HG02642 (cell line): ENCODE results near the gene KL.
A peak's percentile ranks its signal among the peaks of the same experiment; 100 is the strongest.

ENCODE experiments used
- ATAC-seq: cut with Tn5 transposase; IDR thresholded peaks from one replicate; pipeline ENCODE4 v1.9.1; 2021; ENCODE audit warnings: mild to moderate bottlenecking; ENCODE audit not compliant: unreplicated experiment, poor library complexity

Gene KL

DNA sequence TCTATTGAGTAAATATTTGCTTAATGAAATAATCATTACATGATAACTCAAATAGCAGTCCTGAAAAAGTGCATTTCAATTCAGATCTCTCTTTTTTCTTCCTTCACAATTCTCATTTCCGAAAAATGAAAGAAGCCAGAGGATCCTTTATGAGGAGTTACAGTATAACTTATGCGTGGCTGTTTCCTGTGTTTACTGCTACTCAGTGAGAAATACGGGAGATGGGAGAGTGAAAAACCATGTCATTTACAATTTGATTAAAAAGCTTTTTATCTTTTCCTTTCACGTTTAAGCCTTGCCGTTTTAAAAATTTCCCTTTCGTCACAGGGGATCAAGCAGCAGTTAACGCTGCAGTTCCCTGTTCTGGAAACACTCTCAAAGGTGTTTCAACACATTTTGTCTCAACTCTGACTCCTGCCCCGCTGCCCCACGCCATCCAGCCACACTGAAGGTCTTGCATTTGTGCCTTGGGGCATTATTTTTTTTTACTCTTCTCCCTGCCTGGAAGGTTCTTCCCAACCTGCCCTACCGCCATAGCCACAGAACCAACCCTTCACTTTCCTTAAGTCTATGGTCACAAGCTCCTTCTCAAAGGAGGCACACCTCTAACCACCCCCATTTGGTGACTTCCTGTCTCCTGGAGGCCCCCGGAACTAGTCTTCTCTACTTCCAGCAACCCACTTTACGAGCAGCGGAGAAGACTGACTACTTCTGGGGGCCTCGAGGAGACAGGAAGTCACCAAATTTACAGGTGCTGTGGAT is 17.0 kb downstream of the KL start:
- peak; percentile 93 for ATAC-seq

DNA sequence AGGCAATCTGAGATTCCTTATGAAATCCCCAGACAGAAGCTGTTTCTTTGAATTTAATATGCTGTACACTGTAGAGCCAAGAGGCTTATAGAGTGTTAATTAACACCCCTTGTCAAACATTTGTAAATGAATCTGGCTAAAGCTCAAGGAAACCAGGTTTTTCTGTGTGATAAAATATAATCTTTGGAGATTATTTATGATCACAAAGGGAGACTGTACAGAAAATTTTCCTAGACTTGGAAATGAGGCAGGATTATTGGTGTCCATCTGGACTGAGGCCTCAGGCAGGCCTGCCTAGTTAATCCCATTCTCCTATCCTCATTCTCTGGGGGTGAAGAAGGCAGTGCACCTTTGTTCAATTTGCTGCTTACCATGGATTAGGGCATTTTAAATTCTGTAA is 17.8 kb downstream of the KL start:
- no peak for ATAC-seq

DNA sequence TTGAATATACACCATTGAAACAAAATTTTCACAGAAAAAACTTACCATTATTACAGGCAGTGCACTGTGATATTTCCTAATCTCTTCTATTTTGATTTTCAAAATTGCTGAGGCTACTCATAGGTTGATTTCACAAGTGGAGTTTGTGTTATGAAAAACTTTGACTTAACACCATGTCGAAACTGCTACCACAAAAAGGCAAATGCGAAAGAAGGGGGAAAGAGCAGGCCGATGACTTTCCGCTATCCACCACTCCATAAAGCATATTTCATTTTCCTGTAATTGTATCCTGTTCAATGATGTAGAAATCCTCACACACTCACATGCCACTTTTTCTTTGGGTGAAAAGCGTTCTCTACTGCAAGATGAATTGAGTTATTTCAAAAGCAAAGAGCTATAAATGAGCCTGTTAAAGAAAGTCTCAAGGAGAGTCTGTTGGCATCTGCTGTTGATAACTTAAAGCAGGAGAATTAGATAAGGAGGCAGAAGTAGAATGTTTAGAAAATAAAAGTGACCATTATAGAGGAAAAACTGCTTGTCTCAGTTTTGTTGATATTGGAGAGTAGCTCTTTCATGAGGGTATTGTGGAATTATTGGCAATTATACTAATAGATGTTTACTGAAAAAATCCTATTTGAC is 18.8 kb downstream of the KL start:
- ATAC-seq = no peak

DNA sequence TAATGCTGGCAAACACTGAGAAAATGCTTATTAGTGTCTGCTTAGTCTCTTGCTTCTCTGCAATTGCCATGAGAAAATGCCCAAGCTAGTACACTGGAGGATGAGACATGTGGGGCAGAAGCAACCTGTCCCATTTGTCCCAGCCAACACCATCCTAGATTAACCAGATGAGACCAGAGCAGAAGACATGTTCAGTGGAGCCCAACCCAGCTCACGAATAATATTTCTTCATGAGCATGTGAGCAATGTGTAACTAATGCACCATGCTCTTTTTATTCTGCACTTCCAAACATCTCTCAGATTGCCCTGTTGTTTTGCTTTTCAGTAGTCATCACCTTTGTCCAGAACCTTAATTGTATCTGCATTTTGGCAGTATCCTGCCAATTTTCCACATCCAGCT is 21.4 kb downstream of the KL start:
- ATAC-seq = no peak

DNA sequence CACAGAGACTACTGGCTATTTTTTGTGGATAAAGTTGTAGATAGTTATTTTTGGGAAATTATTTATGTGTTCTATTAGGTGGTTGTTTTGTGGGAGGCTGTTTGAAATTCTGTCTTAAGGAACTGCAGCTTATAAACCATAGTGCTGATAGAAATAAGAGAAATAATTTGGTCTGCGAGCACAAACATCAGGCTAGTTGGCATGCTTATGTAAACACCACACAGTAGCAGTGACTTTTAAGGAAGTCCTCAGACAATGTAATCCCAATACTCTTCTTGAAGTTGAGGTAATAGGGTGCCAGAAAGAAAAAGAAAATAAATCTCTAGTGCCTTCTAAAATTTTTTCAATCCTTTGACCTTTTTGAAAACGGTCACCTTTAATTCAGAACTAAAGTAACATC is 23.9 kb downstream of the KL start:
- ATAC-seq = no peak

DNA sequence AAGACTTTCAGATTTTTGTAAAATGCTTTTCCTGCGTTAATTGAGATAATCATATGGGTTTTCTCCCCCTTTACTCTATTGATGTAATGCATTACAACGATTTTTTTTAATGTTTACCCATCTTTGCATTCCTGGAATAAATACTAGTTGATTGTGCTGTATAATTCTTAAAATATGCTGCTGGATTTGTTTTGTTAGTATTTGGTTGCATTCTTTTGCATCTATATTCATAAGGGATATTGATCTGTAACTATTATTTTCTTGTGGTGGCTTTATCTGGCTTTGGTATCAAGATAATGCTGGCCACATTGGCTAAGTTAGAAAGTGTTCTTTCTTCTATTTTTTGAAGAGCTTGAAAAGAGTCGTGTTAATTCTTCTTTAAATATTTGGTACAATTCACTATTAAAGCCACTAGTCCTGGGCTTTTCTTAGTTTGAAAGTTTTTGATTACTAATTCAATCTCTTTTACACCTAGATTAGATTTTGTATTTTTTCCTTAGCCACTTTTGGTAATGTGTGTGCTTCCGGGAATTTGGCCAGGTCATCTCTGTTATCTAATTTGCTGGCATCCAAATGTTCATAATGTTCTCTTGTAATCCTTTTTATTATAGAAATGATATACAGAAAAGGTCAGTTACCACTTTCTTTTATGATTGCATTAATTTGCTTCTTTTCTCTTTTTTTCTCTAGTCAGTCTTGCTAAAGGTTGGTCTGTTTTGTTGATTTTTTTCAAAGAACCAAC is 29.8 kb downstream of the KL start:
- ATAC-seq = no peak

DNA sequence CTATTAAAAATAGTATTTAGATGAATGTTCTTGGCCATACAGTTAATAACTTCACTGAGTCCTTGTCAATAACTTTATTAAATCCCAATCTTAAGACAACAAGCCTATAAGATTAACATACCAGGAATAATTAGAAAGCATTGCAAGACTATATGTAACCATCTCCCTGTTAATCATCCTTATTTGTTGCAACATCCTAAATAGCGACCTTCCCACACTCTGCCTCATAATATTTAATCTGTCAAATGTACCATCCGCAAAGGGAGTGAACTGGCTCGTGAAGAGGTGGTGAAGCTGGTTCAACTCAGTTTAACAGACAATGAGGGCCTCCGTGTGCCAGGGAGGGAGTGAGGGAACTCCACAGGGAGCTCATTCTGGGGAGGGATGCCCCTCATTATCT is 33.9 kb downstream of the KL start:
- ATAC-seq = no peak

DNA sequence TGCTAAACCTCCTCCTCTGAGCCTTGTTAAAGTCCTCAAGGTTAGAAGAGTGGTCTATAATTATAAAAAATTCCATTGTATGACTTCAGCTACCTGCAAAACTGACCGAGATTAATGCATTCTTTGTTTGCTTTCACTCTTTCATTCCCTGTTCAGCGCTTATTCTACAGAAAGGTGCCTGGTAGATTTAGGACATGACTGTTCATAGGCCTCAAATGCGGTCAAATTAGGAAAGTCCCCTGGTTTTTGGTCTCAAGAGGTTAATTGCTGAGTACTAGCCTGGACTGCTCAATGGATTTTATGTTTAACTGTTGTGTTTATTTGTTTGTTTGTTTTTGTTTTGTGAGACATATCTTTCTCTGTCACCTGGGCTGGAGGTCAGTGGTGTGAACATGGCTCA is 35.4 kb downstream of the KL start:
- peak; percentile 79 for ATAC-seq

DNA sequence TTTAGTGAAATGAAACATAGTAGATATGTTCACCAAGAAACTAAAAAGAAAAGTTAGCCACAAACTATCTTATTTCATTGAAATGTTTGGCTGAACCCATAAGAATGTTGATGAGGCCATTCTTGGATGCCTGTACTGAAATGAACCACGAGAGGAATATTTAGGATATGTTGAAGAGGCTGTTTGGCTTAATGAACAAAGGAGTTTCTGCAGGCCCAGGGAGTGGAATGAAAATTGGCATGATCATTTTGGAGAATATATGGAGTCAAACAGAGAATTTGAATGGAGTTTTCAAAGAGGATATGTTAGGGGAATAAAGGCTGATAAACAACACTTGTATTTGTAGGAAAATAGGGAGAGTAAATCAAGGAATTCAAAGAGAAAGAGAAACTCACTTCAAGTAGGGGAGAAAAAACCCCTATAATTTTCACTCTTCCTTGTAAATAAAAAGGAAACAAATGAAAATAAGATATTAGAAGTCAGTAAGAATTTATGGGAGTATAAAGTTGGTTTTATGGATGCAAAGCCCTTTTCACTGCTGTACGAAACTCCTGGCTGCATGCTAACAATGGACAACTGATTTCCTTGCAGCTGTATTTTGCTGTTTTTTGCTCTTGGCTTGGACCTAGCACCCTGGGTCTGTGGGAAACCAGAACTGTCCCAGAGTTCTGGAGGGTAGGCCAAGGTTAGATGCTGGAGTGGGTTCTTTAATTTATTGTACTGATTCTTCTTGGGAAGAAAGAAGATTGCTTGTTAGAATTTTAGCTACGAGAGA is 36.5 kb downstream of the KL start:
- no peak for ATAC-seq

DNA sequence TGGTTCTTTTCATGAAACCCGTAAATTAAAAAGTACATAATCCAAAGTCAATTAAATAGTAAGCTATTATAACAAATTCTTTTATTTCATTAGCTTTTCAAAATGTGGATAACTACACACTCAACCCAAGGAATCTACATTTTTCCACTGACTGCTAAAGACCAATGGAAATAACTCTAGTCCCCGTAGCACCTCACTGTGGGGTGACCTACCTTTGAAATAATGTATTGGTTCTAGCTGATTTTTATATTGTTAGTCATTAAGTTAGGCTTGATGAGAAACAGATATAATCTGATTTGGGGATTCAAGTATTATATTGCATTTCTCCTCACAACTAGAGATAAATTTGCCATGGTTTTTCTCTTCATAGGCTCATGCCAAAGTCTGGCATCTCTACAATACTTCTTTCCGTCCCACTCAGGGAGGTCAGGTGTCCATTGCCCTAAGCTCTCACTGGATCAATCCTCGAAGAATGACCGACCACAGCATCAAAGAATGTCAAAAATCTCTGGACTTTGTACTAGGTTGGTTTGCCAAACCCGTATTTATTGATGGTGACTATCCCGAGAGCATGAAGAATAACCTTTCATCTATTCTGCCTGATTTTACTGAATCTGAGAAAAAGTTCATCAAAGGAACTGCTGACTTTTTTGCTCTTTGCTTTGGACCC is 37.3 kb downstream of the KL start:
- ATAC-seq = no peak

DNA sequence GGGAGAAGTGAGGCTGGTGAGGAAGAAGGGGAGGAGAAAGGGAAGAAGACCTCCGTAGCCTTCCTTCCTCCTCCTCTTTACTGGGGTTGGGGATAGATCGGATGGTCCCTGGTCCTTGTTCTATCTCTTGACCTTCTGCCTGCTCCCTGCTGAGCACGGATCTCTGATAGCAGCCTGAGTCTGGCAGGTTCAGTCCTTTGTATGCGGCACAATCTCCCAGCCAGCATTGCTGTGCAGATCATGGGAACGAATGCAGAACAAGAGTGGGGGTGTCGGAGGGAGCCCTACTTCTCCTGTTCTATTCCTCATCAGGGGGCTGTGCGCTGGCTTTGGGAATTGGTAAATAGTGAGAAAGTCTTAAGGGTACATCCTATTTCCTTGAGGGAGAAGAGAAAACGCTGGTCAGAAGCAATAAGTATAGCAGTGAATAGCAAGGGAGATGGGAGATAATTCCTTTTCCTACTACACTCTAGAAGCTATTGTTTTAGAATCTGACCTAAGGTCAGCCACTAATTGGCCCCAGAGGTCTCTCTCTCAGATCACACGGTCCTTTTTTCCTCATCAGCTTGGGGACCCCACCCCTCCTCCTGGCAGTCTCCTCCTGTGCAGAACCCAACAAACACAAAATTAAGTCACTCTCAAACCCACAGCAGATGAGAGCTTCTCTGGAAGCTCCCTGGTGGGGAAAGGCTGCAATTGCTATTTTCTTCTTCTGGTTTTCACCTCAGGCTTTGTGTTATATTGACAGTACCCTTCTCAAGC is 41.0 kb downstream of the KL start:
- no peak for ATAC-seq

DNA sequence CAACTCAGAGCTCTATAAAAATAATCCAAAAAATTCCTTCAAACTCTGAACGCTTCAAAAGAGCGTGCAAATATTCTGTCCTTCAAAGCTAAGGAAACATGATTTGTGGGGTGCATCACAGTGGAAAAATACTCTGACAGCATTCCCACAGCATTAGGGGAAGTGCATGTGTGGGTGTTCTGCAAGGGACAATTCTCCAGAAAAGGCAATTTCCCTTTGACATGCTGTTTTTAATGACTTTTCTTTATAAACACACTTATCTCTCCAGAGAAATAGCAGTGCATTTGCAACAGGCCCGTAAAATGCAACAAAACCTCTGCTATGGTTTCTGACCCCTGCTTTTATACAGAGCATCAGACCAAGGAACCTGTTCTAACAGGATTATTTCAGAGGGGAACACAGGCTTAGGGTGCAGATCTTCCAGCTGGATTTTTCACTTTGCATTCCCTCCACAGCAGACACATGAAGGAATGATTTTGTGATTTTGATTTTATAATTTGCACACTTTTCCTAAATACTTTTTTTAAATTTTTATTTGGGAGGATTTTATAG is 42.6 kb downstream of the KL start:
- no peak for ATAC-seq

DNA sequence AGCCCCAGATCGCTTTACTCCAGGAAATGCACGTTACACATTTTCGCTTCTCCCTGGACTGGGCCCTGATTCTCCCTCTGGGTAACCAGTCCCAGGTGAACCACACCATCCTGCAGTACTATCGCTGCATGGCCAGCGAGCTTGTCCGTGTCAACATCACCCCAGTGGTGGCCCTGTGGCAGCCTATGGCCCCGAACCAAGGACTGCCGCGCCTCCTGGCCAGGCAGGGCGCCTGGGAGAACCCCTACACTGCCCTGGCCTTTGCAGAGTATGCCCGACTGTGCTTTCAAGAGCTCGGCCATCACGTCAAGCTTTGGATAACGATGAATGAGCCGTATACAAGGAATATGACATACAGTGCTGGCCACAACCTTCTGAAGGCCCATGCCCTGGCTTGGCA is 44.6 kb downstream of the KL start:
- no peak for ATAC-seq

DNA sequence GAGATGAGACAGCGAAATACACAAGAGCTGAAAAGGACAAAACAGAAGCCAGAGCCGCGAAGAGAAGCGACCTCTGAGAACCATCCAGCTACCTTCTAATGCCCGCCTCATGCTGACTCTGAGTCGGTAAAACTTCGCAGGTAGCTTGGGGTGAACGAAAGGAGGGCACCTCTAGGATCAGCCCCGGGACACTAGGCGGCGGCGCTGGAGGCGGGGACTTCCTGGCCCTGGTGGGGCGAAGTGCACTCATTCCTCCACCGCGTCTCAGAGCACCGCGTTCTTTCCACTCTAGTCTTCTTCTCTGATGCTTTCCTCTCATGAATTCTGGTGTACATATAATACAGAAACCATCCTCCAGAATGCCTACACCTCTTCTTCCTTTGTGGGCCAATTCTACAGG is 50.1 kb downstream of the KL start:
- no peak for ATAC-seq

DNA sequence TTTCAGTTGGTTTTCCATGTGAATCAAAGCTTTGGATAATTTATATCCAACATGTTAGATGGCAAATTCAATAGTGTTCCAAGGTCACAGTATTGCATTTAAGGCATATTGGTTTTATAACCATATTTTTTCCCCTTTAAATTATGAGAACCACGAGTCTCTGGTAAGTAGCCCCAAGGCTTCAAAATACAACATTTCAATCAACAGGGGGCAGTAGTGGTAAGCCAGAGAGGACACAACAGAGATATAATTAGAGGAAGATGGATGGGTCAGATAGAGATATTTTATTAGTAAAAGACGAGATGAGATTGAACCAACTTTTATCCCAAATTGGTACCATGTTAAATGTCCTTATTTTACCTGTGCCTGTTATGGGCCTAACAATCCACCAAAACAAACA is 53.1 kb downstream of the KL start:
- no peak for ATAC-seq

DNA sequence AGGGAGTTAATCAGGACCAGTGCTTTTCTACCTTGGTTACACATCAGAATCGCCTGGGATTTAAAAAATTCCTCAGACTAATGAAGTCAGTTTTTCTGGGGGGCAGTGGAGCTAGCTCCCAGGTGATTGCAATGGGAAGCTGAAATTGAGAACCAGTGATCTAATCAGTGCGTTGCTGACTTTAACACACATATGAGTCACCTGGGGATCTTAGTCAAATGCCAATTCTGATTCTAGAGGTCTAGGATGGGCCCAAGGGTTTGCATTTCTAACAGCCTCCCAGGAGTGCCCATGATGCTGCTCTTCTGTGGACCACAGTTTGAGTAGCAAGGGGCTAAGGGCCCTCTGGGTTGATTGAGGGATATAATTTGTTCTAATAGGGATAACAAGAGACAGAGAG is 54.5 kb downstream of the KL start:
- no peak for ATAC-seq

DNA sequence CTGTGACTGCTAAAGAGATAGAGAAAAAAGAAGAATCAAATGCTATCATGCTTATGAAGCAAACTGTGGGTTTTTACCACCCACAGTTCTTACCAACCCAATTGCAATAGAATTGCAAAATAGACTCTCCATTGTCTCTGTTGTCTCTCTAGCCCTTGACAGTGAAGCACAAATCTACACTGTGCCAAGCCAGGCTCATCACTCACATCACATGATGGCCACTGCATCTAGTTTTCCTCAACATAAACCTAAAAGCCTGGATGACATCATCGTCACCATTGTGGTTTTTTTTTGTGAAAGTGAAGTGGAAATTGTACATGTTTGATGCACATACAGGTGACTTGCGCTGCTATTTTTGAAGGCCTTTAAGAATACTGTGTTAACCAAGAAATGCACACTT is 56.1 kb downstream of the KL start:
- no peak for ATAC-seq

DNA sequence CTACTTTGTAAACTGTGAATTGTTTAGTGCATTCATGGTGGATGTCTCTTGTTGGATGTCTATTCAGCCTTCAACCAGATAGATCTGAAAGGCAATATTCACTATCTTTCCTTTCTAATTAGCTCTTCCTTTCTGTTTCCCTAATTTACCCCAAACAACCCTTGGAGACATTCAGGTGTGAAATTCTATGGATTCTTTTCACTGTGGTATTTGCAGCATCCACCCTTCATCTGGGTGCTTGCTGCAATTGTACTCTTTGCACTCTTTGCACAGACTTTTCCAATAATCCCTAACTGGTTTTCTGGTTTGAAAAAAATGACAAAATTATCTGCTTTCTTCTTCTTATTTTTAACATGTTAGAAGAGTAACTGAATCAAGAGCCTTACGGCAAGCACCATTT is 56.5 kb downstream of the KL start:
- ATAC-seq = no peak

DNA sequence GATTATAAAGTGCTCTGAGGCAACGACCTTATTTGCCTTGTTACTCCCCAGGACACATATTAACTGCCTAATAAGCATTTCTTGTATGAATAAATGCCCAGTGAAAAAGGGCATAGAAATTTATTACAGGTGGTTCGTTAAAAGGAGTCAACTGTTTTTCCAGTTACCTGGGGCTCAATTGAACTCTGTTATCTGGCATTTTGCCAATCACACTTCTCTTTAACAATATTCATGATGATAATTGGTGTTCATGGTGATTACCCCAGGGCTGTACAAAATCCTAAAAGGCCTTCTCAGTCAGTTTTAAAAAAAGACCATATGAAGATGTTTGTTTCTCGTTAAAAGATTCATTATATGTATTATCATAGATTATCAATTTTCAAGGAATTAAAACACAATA is 57.1 kb downstream of the KL start:
- ATAC-seq = no peak
